Progenitor cell of endocrine pancreas (in vitro differentiated cells): Measurements from ENCODE around the gene PRRX2. TPM values are rescaled to one million over a fixed set of nuclear protein-coding genes. Genes with fewer than 3 reads are reported as not detected.

Experiments used
- DNase-seq: peaks from one replicate; pipeline ENCODE4 v3.0.0; 2021; ENCODE audit warnings: low spot score; ENCODE audit not compliant: unreplicated experiment
- H3K27ac Mint-ChIP-seq: 2 replicates; pipeline ENCODE4 v1.8.0; 2021; ENCODE audit warnings: mild to moderate bottlenecking, moderate library complexity, mixed read lengths
- H3K27me3 Mint-ChIP-seq: 2 replicates; pipeline ENCODE4 v1.8.0; 2021; ENCODE audit warnings: mixed read lengths
- H3K36me3 Mint-ChIP-seq: 2 replicates; pipeline ENCODE4 v1.8.0; 2022; ENCODE audit warnings: mixed read lengths; ENCODE audit not compliant: insufficient read depth
- H3K4me1 Mint-ChIP-seq: 2 replicates; pipeline ENCODE4 v1.8.0; 2021; ENCODE audit warnings: low read depth, mixed read lengths
- H3K4me3 Mint-ChIP-seq: 2 replicates; pipeline ENCODE4 v1.8.0; 2021; ENCODE audit warnings: low read depth, mild to moderate bottlenecking, moderate library complexity, mixed read lengths
- H3K9me3 Mint-ChIP-seq: 2 replicates; pipeline ENCODE4 v1.8.0; 2021; ENCODE audit warnings: low read depth, mixed read lengths
- total RNA-seq: library from RNA; stranded (reverse); gene quantifications from 2 replicates; pipeline ENCODE4 v1.2.1, GENCODE V29; 2021
- TF ChIP-seq, protein P1 (sequence below): fragments of 200-600 bp; sonication (generic); IDR thresholded peaks from one replicate; pipeline ENCODE4 v1.5.0; 2021; ENCODE audit warnings: antibody characterized with exemption, mild to moderate bottlenecking; ENCODE audit not compliant: unreplicated experiment

PRRX2 gene
- total RNA-seq, 1 donor from 2014 or later: 0.79 TPM

DNA sequence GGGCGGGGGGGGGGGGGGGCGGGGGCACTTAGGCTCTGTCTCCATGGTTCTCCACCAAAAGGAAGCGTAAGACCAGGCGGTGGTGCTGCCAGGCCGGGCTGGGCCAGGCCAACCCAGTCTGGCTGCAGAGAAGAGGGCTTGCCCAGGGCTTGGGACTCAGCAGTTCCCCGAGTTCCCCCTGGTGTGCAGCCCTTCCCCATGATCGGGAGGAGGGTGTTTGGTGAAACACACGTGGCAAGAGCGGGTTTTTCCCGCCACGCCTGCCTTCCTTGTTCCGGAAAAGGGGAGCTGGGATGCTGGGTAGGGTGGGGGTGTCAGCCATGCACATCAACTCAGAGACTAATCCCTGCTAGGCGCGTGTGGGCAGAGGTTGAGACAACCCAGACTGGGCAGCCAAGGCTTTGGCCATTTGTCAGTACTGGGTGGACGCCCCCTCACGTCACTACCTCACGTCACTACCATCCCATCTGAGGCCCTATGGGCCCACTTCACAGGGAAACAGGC is 32.9 kb downstream of the PRRX2 start:
- Mint-ChIP-seq H3K4me1 (peaks cover 2% of the 10 kb centered on the region), H3K4me3 (no peak overlapping the region), H3K36me3 (no peaks in the 10 kb centered on the region), H3K27me3 (peaks cover 60% of the 10 kb centered on the region), H3K27ac (no peak overlapping the region), H3K9me3 (no peaks in the 10 kb centered on the region)
- DNase-seq: no peak
- TF ChIP-seq, protein P1, sequence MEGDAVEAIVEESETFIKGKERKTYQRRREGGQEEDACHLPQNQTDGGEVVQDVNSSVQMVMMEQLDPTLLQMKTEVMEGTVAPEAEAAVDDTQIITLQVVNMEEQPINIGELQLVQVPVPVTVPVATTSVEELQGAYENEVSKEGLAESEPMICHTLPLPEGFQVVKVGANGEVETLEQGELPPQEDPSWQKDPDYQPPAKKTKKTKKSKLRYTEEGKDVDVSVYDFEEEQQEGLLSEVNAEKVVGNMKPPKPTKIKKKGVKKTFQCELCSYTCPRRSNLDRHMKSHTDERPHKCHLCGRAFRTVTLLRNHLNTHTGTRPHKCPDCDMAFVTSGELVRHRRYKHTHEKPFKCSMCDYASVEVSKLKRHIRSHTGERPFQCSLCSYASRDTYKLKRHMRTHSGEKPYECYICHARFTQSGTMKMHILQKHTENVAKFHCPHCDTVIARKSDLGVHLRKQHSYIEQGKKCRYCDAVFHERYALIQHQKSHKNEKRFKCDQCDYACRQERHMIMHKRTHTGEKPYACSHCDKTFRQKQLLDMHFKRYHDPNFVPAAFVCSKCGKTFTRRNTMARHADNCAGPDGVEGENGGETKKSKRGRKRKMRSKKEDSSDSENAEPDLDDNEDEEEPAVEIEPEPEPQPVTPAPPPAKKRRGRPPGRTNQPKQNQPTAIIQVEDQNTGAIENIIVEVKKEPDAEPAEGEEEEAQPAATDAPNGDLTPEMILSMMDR: no peak

DNA sequence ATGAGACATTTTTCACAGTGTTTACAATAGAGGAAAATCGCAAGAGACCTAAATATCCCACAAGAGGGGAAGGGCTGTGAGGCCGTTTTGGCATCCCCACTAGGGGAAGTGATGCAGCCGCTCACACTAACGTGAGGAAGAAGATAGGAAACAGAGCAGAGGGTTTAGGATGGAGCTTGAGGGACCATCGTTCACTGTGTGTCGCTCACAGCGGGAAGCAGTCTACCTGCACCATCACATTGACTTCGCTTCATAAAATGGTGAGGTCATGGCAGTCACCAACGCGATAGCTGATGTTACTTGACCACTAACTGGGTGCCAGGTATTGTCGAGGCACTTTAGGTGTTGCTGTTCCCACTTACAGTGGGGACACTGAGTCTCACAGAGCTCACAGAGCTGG is 35.6 kb downstream of the PRRX2 start:
- Mint-ChIP-seq H3K4me3 (no peak overlapping the region), H3K4me1 (peaks cover 2% of the 10 kb centered on the region), H3K27me3 (peaks cover 39% of the 10 kb centered on the region), H3K9me3 (no peaks in the 10 kb centered on the region), H3K27ac (no peak overlapping the region), H3K36me3 (no peaks in the 10 kb centered on the region)
- TF ChIP-seq, protein P1: no peak
- DNase-seq: no peak

DNA sequence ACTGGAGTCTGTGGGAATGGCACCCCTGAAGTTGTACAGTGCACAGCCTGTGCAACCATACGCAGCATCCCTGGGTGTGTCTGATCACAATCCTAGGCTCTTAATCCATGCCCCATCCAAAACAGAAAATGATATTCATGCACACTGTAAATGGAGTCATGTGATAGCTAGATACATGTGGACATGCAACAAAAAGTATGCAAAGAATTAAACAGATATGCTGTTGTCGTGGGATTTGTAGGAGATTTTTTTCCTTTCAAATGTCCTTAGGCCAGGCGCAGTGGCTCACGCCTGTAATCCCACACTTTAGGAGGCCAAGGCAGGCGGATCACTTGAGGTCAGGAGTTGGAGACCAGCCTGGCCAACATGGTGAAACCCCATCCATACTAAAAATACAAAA is 36.1 kb downstream of the PRRX2 start:
- Mint-ChIP-seq H3K4me1 (peaks cover 2% of the 10 kb centered on the region), H3K36me3 (no peaks in the 10 kb centered on the region), H3K9me3 (no peaks in the 10 kb centered on the region), H3K27me3 (peaks cover 34% of the 10 kb centered on the region), H3K27ac (no peak overlapping the region), H3K4me3 (no peak overlapping the region)
- TF ChIP-seq, protein P1: no peak
- DNase-seq: no peak

DNA sequence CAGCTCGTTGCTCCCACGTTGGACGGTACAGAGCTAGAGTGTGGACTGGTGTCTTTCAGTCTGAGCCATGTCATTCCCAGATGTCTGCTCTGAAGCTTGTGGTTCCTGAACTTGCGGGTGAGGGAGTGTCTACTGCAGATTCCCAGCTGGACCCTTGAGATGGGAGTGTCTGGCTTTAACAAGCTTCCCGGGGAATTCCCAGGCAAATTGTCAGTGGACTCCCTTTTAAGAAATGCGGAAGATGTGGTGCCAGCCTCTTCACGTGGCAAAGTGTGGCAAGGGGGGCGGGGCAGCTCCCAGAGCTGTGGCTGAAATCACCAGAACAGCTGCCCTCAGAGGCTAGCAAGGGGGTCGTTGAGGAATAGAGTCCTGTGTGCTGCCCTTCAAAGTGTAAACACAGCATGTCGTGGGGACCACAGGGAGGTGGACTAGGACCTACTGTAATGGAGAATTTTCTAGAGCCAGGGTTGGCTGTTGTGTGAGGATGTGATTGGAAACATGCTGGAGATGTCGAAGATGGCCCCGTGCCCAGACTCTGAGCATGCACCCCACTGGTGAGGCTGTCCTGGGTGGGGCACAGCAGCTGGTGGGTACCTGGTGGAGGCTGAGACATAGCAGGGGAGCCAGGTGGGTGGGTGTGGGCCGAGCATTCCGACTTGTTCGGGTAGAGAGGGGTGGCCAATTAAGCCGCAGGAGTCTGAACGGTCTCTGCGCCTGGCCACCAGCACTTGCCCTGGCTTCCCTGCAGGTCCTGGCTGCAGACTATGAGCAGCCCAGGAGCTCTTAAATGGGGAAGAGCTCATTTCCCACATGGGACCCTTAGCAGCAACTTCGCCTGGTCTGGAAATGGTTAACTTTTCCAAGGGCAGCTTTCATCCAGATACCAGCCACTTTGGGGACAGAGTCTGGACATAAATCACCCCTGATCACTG is 37.4 kb downstream of the PRRX2 start:
- Mint-ChIP-seq H3K27ac (no peak overlapping the region), H3K27me3 (peaks cover 28% of the 10 kb centered on the region), H3K36me3 (no peaks in the 10 kb centered on the region), H3K9me3 (no peaks in the 10 kb centered on the region), H3K4me1 (no peaks in the 10 kb centered on the region), H3K4me3 (no peak overlapping the region)
- TF ChIP-seq, protein P1: no peak
- no peak for DNase-seq

DNA sequence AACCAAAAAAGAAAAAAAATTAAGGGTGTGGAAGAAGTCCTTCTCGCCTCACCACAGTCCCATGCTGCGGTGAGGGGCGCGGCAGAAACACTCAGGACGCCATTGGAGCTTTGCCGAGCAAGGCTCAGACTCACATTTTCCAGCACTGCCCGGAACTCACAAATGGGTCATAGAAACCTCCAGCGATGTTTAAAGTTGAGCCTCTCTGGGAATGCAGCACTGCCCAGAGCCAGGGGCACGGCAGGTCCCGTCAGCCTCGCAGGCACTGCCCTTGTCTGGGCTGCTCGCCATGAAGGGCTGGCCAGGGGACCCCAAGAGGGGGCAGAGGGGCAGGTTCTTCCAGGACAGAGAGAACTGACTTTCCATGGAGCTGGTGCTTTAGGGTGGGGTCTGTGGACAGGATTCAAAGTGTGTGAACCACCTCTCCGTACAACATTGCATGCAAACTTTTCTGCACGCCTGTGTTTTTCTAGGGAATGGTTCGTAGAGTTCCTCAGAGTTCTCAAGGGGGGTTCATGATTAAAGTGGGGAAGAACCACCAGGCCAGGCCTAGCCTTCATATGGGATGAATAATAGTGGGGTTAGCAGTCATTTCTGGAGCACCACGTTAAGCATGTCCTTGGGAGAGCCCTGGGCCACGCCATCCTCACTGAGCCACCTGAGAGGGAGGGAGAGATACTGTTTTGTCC is 38.4 kb downstream of the PRRX2 start:
- TF ChIP-seq, protein P1: no peak
- H3K4me1 Mint-ChIP-seq: peaks cover 2% of the 10 kb centered on the region
- peaks cover 26% of the 10 kb centered on the region for H3K27me3 Mint-ChIP-seq
- H3K27ac Mint-ChIP-seq: no peak overlapping the region
- H3K36me3 Mint-ChIP-seq: no peaks in the 10 kb centered on the region
- no peak overlapping the region for H3K4me3 Mint-ChIP-seq
- DNase-seq: no peak
- no peaks in the 10 kb centered on the region for H3K9me3 Mint-ChIP-seq
